T follicular helper cell (primary cell): ENCODE data around the gene RPL4.

ENCODE experiments used
- DNase-seq: peaks from one replicate; pipeline ENCODE4 v3.0.0-alpha.2; 2020; ENCODE audit warnings: low read depth

The RPL4 gene

DNA sequence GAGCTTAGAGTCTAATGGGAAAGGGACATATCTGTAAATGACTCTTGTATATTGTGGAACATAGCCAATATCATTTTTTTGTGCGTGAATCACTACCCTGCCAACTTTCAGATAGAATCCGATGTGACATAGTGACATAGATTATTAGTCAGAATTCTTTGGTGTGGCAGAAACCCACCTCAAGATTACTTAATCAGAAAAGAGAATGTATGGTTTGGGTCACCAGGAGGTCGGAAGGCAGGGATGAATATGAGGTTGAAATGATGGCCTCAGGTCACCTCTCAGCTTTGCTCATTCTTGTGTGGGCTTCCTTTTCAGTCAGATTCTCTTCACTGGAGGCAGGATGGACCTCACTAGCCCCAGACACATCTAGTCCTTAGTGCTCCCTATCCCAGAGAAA lies 48.4 kb downstream of the RPL4 start:
- DNase-seq = no peak

DNA sequence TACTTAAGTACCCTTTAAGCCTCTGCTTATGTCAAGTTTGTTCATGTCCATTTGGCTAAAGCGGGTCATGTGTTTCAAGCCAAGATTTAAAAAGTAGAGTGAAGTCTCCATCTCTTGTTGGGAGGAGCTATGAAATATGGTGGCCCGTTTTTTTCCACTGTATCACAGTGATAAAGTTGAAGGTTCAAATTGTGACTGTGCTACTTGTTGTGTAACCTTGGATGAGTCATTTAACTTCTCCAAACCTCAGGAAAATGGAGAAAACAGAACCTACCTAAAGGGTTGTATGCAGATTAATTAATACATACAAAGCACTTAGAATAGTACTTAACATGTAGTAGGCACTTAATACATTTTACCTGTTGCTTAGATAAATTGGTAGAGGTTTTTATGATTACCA lies 50.5 kb downstream of the RPL4 start:
- DNase-seq = no peak

GRCh38 chr15:66452971-66453580 lies 51.6 kb downstream of the RPL4 start:
- no peak for DNase-seq

DNA sequence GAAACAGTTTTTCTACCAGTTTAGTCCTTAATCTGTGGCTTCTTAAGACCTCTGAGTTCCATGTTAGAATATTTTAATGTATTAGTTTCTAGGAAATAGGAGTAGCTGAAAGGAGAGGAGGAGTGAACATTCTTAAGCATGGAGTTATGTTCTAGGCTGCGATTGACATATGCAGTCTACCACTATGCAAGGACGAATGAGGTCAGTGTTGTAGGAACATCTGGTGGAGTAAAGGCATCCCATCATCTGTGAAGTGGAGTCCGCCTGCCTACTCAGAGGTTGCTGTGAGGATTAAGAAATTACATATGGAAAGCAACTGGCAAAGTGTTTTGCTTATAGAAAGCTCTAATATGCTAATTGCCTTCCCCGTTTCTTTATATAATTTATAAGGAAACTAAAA lies 52.2 kb downstream of the RPL4 start:
- no peak for DNase-seq
